OCI-LY7 (cell line): Measurements from ENCODE around the gene RNF220. TPM values are rescaled to one million over a fixed set of nuclear protein-coding genes. Genes with fewer than 3 reads are reported as not detected.

Experiments
- BruUV-seq: library from RNA; stranded (reverse); fragments of 400-500 nt; replicated peaks from 2 replicates; lab custom pipeline; 2021; lab: Mats Ljungman, UMichigan
- CTCF ChIA-PET: fragments of 300-600 bp; sonication (Branson Sonifier 250); formaldehyde crosslinking; loops from one replicate; lab custom pipeline; 2022; ENCODE audit warnings: antibody characterized with exemption; ENCODE audit not compliant: unreplicated experiment; lab: Charles Lee
- POLR2A ChIA-PET: fragments of 300-600 bp; sonication (Branson Sonifier 250); formaldehyde crosslinking; loops from one replicate; lab custom pipeline; 2022; ENCODE audit warnings: antibody characterized with exemption; lab: Charles Lee
- DNase-seq: peaks from one replicate; pipeline ENCODE4 v3.0.0-alpha.2; 2015; ENCODE audit warnings: low spot score
- H2AFZ ChIP-seq: fragments of 200-600 bp; sonication (generic), shearing (Covaris generic); 2 replicates; pipeline ENCODE4 v1.6.1; 2014; ENCODE audit warnings: mild to moderate bottlenecking, antibody characterized with exemption, low read length, moderate library complexity
- H3K27ac ChIP-seq: fragments of 200-600 bp; sonication (generic); 2 replicates; pipeline ENCODE4 v1.5.1; 2014; ENCODE audit warnings: mixed run types, low read depth, mild to moderate bottlenecking, moderate library complexity, low read length, inconsistent platforms; ENCODE audit not compliant: poor library complexity, severe bottlenecking
- H3K36me3 ChIP-seq: fragments of 200-600 bp; sonication (generic); 2 replicates; pipeline ENCODE4 v1.6.1; 2014; ENCODE audit warnings: mild to moderate bottlenecking, antibody characterized with exemption, low read length, moderate library complexity, mixed read lengths; ENCODE audit not compliant: insufficient read depth
- H3K4me1 ChIP-seq: fragments of 200-600 bp; sonication (generic); 2 replicates; pipeline ENCODE4 v1.5.1; 2014; ENCODE audit warnings: mild to moderate bottlenecking, low read length; ENCODE audit not compliant: insufficient read depth, poor library complexity, severe bottlenecking
- H3K4me2 ChIP-seq: fragments of 200-600 bp; sonication (generic); 2 replicates; pipeline ENCODE4 v1.6.1; 2014; ENCODE audit warnings: mild to moderate bottlenecking, low read length
- H3K4me3 ChIP-seq: fragments of 200-600 bp; sonication (generic); 2 replicates; pipeline ENCODE4 v1.5.1; 2014; ENCODE audit warnings: mild to moderate bottlenecking, low read depth, low read length; ENCODE audit not compliant: poor library complexity, severe bottlenecking
- H3K79me2 ChIP-seq: fragments of 200-600 bp; sonication (generic); 2 replicates; pipeline ENCODE4 v1.6.1; 2016; ENCODE audit warnings: low read depth, mild to moderate bottlenecking, low read length, moderate library complexity, mixed read lengths; ENCODE audit not compliant: insufficient read depth
- H3K9me2 ChIP-seq: fragments of 200-600 bp; sonication (generic); 2 replicates; pipeline ENCODE4 v1.6.1; 2016; ENCODE audit warnings: mild to moderate bottlenecking, low read length, mixed read lengths; ENCODE audit not compliant: insufficient read depth
- H3K9me3 ChIP-seq: fragments of 200-600 bp; sonication (generic); 2 replicates; pipeline ENCODE4 v1.6.1; 2014; ENCODE audit warnings: mild to moderate bottlenecking, mixed run types, low read length, mixed read lengths
- H4K20me1 ChIP-seq: fragments of 200-600 bp; sonication (generic); 2 replicates; pipeline ENCODE4 v1.6.1; 2014; ENCODE audit warnings: mild to moderate bottlenecking, antibody characterized with exemption, low read length, moderate library complexity, mixed read lengths; ENCODE audit not compliant: insufficient read depth
- CTCF ChIP-seq: fragments of 200-600 bp; sonication (generic); conservative IDR thresholded peaks from 2 replicates; pipeline ENCODE4 v1.5.1; 2014; ENCODE audit warnings: mild to moderate bottlenecking, antibody characterized with exemption, low read length, moderate library complexity, mixed read lengths
- EZH2phosphoT487 ChIP-seq: fragments of 200-600 bp; sonication (generic); IDR thresholded peaks from 2 replicates; pipeline ENCODE4 v1.6.1; 2018; ENCODE audit warnings: low read depth, borderline replicate concordance, mild to moderate bottlenecking, mixed run types, antibody characterized with exemption, low read length, moderate library complexity, mixed read lengths
- intact Hi-C: fragments of 100-400 bp; cut with micrococcal nuclease; formaldehyde crosslinking; loops from one replicate; pipeline ENCODE4 v1.10.0; 2022; ENCODE audit not compliant: unreplicated experiment
- total RNA-seq, 2 experiments: library from RNA; depleted of rRNA in 1 of 2; stranded (reverse); fragments of >200 nt in 1 of 2; shearing (Covaris generic) in 1 of 2; gene quantifications; 2 replicates each; pipeline ENCODE4 v1.2.3, GENCODE V29; 2014 to 2022

RNF220 gene
- total RNA-seq, 2 experiments from 2014 or later: 82.3 to 85.5 TPM

- intact Hi-C loops: no loop called here
- no peaks in the 10 kb centered on the region for H3K79me2 ChIP-seq
- no peak overlapping the region for H3K4me3 ChIP-seq
- ChIA-PET POLR2A (interaction anchor here (0.6 kb wide), 1 partner anchor 1974 kb away, joined by 3 read pairs; no protein-coding TSS in a partner anchor), CTCF (no interaction called here)
- no peak overlapping the region for H3K27ac ChIP-seq
- H2AFZ ChIP-seq: no peak overlapping the region
- H3K9me2 ChIP-seq: no peaks in the 10 kb centered on the region
- DNase-seq: no peak
- H3K36me3 ChIP-seq: no peaks in the 10 kb centered on the region
- no peaks in the 10 kb centered on the region for H3K9me3 ChIP-seq
- H4K20me1 ChIP-seq: no peaks in the 10 kb centered on the region
- TF ChIP-seq EZH2phosphoT487 (no peak), CTCF (no peak)
- no peak overlapping the region for H3K4me2 ChIP-seq
- no TSS peak for BruUV-seq
- no peaks in the 10 kb centered on the region for H3K4me1 ChIP-seq
Measured at GRCh38 chr1:44547361-44547760, 142.3 kb downstream of the RNF220 start.

GRCh38 chr1:44547837-44548236 is 142.8 kb downstream of the RNF220 start:
- no peak overlapping the region for H3K4me3 ChIP-seq

More at GRCh38 chr1:44547837-44548236, 142.8 kb downstream of the RNF220 start:
- H4K20me1 ChIP-seq: no peaks in the 10 kb centered on the region
- ChIA-PET POLR2A (no interaction called here), CTCF (interaction anchor here (1.1 kb wide), 1 partner anchor 14 kb away, joined by 5 read pairs; no protein-coding TSS in a partner anchor)
- H3K79me2 ChIP-seq: no peaks in the 10 kb centered on the region
- intact Hi-C loops: no loop called here
- no peak for DNase-seq
- H2AFZ ChIP-seq: no peak overlapping the region
- no peaks in the 10 kb centered on the region for H3K9me2 ChIP-seq
- H3K4me2 ChIP-seq: no peak overlapping the region
- TF ChIP-seq CTCF (no peak), EZH2phosphoT487 (no peak)
- BruUV-seq: no TSS peak
- H3K36me3 ChIP-seq: no peaks in the 10 kb centered on the region
- H3K9me3 ChIP-seq: no peaks in the 10 kb centered on the region
- no peaks in the 10 kb centered on the region for H3K4me1 ChIP-seq
- no peak overlapping the region for H3K27ac ChIP-seq
